GM18511 (cell line): ENCODE measurements around the gene TNFSF12.

Source experiments
- ATAC-seq: cut with Tn5 transposase; IDR thresholded peaks from one replicate; pipeline ENCODE4 v1.9.1; 2021; ENCODE audit warnings: mild to moderate bottlenecking, moderate library complexity; ENCODE audit not compliant: unreplicated experiment

Gene TNFSF12

DNA sequence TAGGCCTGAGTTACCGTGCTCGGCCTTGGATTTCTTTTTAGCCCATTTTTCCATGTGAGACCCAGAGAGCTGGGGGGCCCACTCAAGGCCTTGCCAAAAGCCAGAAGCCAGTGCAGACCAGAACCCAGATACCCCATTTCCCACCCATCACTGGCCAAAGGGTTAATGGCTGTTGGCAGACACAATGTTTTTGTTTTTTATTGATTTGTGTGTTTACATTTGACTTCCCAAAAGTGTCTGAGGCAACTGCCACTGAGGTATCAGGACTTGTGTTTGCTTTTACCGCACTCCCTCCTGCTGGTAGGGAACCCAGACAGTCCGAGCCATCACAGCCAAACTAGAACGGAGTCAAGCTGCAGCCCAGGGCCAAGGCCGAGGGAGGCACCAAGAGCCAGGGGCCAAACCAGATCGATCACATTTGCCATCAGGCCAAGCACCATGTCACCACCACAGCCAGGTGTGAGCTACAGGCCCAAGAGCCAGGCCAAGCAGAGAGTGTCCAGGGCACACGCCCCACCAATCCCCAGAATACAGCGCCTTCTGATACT, 7.7 kb upstream of the TNFSF12 start:
- no peak for ATAC-seq

DNA sequence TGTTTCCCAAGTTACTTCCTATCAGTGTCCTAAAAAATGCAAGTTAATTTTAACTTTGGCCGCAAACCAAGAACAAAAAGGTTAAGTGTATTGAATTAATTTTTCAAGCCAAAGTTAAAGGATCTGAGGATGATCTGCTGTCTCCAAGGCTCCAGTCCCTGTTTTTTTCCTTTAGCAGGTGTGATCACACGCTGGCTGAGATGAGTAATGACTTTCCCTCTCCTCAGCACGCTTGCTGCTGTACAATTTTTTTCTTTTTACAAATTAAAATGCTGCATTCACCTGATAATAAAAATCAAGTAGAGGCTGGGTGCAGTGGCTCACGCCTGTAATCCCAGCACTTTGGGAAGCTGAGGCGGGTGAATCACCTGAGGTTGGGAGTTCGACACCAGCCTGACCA, 3.9 kb upstream of the TNFSF12 start:
- no peak for ATAC-seq

DNA sequence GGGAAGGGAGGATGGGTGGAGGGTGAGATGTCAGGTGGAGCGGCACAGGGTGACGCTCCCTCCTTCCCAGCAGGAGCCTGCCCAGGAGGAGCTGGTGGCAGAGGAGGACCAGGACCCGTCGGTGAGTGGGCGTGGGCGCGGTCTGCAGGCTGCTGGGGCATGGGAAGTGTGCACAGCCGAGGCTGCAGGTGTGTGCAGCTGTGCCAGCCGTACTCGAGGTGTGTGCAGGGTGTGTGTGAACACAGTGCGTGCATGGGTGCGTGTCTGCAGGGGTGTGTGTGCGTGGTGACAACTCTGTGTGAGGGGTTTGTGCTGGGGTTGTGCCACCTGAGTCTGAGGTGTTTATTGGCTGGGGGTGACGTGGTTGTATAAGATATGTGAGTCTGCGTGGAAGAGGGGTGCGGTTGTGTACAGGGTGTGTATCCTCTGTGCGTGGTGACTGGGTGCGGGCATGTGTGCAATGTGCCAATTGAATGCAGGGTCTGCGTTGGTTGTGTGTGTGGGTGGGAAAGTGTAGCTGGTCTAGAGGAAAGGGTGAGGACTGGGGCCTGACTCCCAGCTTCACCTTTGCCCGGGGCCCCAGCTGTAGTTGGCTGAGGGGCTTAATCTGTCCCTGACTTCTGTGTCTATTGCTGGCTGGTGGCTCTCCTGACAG, 670 bp downstream of the TNFSF12 start:
- ATAC-seq: no peak

DNA sequence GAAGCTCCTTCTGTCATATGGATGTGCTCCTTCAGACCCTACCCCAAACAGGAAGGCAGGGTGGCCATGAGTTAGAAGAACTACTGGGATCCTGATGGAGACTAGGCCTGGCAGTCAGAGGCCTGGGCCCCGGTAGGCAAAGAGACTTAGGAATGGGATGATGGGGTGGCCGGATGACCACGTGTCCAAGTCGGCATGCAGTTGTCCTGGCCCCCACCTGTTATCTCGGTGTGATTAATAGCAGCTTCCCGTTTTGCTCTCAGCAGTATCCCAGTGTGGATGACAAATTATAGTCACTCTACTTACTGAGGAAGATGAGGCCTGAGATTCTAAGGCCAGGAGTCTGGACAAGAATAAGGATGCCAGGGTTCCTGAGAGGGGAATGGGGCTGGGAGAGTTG, 1.5 kb downstream of the TNFSF12 start:
- no peak for ATAC-seq

DNA sequence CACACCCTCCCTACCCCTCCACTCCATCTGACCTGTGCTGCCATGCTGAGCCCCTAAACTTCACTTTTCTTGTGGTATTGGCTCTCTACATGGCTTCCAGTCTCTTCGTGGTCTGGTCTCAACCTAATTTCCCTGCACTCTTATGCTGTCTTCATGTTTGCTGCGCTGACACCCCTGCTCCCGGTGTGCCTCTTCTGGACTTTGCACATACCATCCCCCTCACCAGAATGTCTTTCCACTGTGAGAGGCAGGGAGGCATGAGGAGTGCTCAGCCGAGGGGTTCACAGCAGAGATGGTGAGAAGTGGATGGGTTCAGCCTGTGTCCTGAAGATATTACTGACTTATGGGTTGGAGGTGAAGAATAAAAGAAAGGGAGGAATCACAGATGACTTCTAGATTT, 2.5 kb downstream of the TNFSF12 start:
- no peak for ATAC-seq

DNA sequence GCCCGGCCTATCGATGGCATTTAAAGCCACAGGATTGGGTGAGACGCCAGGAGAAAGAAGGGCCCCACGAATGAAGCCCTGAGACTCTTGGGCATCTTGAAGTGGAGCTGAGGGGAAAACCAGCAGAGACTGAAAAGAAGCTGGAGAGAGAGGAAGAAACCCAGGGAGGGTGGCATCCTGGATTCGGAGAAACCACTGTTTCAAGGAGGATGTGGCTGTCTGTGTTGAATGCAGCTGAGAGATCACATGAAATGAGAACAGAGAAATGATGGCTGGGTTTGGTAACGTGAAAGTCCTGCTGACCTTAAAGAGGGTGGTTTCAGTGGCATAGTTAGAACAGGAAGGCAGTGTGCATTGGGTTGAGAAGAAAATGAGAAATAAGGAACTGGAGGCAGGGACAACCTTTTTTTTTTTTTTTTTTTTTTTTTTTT, 3.8 kb downstream of the TNFSF12 start:
- peak; percentile 70 for ATAC-seq

DNA sequence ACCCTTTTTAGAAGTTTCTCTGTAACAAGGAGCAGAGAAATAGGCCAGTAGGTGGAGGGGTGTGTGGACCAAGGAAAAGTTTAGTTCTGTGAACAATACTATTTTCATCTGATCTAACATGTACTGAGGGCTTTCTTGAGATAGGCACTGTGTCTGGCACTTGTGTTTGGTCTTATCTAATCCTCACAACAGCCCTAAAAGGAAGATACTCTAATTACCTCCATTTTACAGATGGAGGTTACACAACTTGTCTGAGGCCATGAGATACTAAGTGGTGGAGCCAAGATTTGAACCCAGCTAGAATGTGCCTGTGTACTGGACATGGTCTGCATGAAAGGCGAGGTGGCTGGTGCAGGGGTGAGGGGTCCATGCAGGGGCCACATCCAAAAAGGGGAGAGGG, 4.5 kb downstream of the TNFSF12 start:
- no peak for ATAC-seq

DNA sequence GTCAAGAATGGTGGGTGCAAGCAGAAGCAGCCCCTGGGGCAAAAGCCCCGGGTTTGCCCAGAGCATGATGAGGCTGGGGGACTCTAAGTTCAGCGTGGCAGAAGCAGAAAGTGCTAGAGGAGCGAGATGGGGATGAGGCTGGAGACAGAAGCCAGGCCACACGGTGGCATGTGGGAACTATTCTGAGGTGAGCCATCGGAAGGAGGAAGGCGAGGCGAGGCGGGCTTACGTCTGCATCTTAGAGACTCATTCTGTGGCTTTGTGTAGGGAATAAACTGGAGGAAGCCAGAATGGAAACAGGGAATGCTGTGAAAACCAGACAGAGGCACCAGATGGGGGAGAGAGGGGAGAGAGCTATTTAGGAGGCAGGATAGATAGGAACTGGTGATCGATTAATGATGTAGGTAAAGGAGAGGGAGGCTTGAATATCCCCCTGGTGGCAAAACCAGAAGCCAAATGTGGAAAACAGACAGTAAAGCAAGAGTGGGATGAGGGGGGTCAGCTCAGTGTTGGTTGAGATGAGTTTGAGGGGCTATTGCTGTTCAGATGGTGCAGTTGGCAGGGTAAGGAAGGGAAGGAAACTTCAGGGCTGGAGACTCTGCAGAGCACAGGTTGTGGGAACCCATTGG, 6.6 kb downstream of the TNFSF12 start:
- no peak for ATAC-seq

DNA sequence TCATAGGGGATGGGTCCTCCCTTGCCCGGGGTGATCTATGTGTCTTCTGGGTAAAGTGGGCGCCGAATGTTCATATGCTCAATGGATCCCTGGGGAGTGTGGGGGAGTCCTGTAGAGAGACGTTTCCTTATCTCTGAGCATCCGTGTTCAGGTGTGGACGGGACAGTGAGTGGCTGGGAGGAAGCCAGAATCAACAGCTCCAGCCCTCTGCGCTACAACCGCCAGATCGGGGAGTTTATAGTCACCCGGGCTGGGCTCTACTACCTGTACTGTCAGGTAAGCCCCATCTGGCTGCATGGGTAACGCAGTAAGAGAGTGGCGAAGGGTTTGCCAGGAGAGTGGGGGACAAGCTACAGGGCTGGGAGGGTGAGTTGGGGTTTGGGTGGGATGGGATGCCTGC, 7.8 kb downstream of the TNFSF12 start:
- ATAC-seq: no peak

DNA sequence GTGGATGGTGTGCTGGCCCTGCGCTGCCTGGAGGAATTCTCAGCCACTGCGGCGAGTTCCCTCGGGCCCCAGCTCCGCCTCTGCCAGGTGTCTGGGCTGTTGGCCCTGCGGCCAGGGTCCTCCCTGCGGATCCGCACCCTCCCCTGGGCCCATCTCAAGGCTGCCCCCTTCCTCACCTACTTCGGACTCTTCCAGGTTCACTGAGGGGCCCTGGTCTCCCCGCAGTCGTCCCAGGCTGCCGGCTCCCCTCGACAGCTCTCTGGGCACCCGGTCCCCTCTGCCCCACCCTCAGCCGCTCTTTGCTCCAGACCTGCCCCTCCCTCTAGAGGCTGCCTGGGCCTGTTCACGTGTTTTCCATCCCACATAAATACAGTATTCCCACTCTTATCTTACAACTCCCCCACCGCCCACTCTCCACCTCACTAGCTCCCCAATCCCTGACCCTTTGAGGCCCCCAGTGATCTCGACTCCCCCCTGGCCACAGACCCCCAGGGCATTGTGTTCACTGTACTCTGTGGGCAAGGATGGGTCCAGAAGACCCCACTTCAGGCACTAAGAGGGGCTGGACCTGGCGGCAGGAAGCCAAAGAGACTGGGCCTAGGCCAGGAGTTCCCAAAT, 8.4 kb downstream of the TNFSF12 start:
- ATAC-seq: no peak

DNA sequence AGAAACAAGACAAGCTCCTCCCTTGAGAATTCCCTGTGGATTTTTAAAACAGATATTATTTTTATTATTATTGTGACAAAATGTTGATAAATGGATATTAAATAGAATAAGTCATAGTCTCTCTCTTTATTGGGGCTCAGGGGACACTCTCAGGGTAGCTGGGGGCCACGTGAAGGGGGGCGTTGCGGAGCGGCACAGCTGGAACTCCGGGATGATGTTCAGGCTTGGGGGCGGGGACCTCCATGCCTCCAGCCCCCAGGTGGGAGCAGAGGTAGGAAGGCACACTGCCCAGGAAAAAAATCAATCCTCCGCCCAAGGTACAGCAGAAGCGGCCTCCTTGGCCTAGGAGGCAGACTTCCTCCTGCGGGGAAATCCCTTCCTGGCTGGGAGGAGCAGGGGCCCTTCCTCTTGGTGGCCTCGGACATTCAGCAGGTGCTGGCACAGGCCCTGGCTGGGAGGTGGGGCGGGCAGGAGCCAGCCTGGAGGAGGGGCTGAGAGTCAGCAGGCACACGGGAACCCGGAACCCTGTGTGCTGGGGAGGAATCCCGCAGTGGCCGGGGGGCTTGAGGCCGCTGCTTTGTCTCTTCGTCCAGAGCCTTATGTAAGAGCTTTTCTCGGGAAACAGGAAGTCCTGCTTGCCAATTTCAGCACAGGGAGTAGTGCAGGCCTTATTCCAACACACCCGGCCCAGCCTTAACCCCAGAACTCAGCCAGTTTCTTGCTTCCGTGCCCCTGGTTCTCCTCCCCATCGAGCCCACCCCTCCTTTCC, 9.1 kb downstream of the TNFSF12 start:
- no peak for ATAC-seq

DNA sequence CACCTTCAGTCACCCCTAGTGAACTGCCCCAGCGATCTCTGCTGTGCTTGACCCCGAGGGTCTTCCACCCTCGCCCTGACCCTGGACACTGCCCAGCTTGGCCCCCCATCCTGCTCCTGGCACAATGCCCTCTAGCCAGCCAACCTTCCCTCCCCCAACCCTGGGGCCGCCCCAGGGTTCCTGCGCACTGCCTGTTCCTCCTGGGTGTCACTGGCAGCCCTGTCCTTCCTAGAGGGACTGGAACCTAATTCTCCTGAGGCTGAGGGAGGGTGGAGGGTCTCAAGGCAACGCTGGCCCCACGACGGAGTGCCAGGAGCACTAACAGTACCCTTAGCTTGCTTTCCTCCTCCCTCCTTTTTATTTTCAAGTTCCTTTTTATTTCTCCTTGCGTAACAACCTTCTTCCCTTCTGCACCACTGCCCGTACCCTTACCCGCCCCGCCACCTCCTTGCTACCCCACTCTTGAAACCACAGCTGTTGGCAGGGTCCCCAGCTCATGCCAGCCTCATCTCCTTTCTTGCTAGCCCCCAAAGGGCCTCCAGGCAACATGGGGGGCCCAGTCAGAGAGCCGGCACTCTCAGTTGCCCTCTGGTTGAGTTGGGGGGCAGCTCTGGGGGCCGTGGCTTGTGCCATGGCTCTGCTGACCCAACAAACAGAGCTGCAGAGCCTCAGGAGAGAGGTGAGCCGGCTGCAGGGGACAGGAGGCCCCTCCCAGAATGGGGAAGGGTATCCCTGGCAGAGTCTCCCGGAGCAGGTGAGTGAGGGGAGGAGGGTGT, 9.9 kb downstream of the TNFSF12 start, which contains the start of gene TNFSF13:
Gene TNFSF13, plus strand, starts transcription at position 207 of the 776 bp plus-strand sequence. Its CDS starts 290 bp downstream, at position 497.
- no peak for ATAC-seq

DNA sequence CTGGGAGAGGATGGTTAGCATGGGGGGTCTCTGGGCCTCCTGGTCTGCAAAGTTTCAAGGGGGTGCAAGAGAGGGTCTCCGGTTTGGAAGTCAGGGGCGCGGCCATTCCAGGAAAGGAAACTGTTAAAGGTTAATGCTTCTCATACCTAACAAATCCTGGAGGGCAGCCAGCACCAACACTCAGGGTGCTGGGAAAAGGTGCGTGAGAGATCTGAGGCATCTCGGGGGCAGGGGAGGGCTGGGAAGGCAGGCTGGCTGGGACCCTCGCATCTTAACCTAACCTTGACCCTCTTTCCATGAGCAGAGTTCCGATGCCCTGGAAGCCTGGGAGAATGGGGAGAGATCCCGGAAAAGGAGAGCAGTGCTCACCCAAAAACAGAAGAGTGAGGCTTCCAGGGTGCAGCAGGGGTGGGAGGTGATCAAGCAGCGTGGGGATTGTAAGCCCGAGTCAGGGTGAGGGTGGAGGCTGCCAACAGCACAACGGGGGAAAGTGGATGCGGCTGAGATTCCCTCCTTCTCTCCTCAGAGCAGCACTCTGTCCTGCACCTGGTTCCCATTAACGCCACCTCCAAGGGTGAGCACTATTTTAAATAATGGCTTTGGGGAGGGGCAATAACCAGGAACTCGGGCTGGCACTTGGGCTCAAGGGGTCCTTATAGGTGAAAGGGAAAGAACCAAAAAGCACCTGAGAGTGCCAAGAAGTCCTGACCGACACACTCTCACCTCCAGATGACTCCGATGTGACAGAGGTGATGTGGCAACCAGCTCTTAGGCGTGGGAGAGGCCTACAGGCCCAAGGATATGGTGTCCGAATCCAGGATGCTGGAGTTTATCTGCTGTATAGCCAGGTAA, 10.7 kb downstream of the TNFSF12 start:
- ATAC-seq: no peak

DNA sequence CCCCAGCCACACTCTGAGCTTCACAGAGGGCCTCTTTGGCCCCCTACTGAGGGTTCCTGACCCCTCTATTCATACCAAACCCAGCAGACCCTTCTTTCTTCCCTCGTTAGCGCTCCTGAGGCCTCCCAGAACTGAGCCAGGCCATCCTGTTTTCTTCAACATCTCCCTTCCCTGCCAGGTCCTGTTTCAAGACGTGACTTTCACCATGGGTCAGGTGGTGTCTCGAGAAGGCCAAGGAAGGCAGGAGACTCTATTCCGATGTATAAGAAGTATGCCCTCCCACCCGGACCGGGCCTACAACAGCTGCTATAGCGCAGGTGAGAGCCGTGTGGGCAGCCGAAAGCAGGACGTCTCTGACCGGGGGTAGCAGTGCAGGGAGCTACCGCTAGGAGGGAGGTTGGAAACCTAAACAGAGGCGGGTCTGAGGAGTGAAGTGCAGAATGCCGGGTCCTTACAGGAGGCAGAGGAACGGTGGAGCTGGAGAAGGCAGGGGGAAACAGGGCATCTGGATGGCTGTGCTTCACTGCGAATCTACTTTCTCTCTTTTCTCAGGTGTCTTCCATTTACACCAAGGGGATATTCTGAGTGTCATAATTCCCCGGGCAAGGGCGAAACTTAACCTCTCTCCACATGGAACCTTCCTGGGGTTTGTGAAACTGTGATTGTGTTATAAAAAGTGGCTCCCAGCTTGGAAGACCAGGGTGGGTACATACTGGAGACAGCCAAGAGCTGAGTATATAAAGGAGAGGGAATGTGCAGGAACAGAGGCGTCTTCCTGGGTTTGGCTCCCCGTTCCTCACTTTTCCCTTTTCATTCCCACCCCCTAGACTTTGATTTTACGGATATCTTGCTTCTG, 11.5 kb downstream of the TNFSF12 start:
- ATAC-seq: no peak

DNA sequence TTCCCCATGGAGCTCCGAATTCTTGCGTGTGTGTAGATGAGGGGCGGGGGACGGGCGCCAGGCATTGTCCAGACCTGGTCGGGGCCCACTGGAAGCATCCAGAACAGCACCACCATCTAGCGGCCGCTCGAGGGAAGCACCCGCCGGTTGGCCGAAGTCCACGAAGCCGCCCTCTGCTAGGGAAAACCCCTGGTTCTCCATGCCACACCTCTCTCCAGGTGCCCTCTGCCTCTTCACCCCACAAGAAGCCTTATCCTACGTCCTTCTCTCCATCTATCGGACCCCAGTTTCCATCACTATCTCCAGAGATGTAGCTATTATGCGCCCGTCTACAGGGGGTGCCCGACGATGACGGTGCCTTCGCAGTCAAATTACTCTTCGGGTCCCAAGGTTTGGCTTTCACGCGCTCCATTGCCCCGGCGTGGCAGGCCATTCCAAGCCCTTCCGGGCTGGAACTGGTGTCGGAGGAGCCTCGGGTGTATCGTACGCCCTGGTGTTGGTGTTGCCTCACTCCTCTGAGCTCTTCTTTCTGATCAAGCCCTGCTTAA, 12.2 kb downstream of the TNFSF12 start:
- ATAC-seq: peak; percentile 61

DNA sequence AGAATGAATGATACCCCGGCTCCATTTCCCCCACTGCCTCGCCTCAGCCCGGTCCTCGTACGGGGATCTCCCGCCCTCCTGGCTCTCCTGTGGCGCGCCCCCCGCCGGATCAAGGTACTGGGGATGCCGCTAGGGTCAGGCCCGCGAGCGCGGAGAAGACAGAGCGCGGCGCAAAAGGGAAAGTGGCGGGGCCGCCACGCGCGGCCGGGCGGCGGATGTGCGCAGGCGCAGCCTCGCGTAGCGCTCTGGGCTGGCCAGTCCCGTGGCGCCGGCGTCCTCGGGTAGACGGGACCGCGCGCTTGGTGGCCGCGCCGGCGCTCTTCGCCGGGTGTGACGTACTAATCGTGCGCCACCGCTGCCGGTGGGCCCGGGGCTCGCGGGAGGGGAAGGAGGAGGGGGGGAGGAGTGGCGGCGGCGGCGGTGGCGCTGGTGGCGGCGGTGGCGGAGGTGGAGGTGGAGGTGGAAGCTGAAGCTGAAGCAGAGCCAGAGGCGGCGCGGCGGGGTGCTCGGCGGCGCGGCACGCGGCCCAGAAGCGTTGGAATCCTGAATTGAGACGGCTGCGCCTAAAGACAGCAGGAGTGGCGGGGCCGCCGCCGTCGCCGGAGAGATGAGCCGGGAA, 12.8 kb downstream of the TNFSF12 start, which contains the start of gene SENP3:
Gene SENP3, plus strand, starts transcription at position 331 of the 619 bp plus-strand sequence. CDS start 1,158 bp downstream, outside the sequence.
- peak; percentile 65 for ATAC-seq

DNA sequence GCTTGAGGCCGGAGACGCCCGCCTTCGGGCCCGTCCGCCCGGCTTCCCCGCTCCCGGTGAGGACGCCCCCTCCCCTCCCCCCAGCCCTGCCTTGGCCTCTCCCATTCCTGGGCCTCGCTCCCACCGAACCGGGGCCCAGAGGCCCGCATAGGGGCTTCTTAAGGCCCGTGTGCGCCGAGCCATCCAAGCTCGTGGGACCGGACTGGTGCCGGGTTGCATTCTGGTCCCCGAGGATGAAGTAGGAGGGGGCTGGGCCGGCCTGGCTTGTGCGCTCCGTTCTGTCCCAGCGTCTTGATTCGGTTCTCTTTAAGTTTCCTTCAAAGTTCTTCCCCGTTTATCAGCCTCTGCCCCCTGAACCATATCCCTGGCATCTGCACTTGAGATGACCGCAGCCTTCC, 13.3 kb downstream of the TNFSF12 start:
- ATAC-seq: no peak
